GM23248 (cell line): ENCODE data around the gene HRNR.

ENCODE experiments used
- EZH2 ChIP-seq: fragments of 200-600 bp; sonication (generic); IDR thresholded peaks from 2 replicates; pipeline ENCODE4 v1.6.1; 2018; ENCODE audit warnings: antibody characterized with exemption, mild to moderate bottlenecking; ENCODE audit not compliant: insufficient read depth, poor library complexity, severe bottlenecking
- EZH2phosphoT487 ChIP-seq: fragments of 200-600 bp; sonication (generic); IDR thresholded peaks from 2 replicates; pipeline ENCODE4 v1.6.1; 2018; ENCODE audit warnings: antibody characterized with exemption, moderate library complexity, mild to moderate bottlenecking, low read depth; ENCODE audit not compliant: insufficient read depth

DNA sequence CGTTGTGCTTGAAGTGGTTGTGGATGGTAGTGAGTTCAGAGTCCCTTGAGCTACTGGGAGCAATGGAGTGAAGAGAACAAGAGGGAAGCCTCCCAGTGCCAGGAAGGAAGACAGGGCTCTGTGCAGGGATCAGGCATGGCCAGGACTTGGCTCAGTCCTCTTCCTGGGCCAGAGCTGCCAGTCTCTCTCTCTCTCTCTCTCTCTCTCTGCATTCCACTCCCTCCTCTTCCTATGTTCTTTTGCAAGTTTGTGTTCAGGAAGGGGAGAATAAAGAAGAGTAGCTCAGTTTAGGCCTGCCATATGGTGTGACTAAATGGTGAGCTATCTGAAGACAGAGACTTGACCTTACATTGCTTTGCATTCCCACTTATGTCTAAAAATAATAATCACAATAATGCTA, 44.4 kb downstream of the HRNR start:
- TF ChIP-seq EZH2phosphoT487 = no peak
- no peak for TF ChIP-seq EZH2
